NCI-H2227 (cell line): ENCODE measurements around the gene CDSN.

Experiments
- DNase-seq: peaks from one replicate; lab custom pipeline; 2025; ENCODE audit not compliant: unreplicated experiment; lab: John Stamatoyannopoulos, UW

Gene CDSN

DNA sequence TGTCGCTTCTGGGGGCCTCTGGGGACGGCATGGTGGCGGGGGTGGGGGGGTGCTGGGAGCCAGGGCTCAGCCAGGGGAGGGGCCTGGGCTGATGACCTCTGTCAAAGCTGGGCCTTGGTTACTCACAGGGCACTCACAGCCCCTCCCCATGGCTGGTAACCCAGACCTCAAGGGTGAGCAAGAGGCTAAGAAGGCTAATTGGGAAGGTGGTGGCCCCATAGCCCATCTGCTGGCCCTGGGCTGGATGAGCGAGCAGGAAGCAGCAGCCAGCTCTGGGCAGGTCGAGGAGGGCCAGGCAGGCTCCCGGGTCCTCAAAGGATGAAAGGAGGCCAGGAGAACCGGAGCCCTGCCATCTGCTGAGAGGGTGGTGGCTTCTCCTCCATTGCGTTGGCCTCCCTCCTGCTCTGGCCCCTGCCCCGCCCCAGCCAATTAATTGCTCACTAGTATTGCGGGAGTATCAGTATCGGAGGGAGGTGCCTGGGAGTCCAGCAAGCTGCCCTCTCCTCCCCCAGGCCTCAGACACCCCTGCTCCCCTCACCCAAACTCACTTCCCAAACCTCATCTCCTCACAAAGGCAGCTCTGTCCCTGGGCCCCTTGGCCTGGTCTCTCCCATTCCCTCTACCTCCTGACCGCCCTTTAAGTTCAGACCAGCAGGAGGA is 1.0 kb upstream of the CDSN start:
- DNase-seq = no peak

DNA sequence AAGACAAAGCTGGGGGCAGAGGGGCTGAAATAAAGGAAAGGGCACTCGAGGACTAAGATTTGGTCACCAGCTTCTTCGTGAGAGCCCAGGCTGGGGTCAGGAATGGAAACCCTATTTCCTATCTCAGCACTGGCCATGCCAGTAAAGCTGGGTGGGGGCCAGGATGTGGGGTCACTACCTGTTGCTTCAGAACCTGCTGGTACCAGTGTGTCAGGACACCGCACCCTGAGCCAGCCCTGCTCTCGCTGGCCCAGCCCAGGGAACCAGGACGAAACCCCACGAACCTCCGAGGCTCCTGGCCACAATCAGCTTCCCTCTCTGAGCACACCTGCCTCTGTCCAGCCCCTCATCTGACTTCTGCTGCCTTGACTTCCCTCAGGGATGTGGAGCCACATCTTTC is 2.1 kb downstream of the CDSN start:
- no peak for DNase-seq

GRCh38 chr6:31116661-31117385 is 3.4 kb downstream of the CDSN start:
- DNase-seq = no peak

DNA sequence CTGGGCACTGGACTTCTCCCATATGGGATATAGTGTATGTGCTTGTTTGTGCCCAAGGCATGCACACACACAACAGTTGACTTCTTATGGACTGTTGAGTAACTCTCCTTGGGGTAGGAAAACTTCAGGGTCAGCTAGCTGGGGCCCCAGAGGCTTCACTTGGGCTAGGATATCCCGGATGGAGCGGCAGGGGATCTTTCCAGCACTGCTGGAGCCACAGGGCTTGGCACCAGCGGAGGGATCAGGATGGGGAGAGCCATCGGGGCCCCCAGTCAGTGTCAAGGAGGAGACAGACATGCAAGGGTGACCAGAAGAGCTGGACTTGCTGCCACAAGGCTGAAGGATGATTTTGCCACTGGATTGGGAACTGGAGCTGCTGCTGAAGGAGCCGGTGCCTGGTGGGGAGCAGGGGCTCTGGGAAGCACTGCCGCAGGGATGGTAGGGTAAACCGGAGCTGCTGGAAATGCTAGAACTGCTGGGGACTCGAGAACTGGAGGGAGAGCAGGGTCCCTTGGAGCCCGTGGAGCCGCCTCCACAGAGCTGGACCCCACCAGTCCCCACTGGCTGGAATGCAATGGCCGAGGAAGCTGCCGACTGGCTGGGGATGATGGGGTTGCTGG is 4.2 kb downstream of the CDSN start:
- no peak for DNase-seq

- no peak for DNase-seq
These were observed 5.0 kb downstream of the CDSN start for GRCh38 chr6:31114970-31115849.

GRCh38 chr6:31114541-31114878 is 5.7 kb downstream of the CDSN start, which contains the start of gene PSORS1C1:
TSS of gene PSORS1C1 (plus strand) at chr6:31114800. CDS start at chr6:31129633, 14,833 bp downstream.
- DNase-seq = no peak

GRCh38 chr6:31113861-31114540 is 6.2 kb downstream of the CDSN start:
- DNase-seq = no peak

DNA sequence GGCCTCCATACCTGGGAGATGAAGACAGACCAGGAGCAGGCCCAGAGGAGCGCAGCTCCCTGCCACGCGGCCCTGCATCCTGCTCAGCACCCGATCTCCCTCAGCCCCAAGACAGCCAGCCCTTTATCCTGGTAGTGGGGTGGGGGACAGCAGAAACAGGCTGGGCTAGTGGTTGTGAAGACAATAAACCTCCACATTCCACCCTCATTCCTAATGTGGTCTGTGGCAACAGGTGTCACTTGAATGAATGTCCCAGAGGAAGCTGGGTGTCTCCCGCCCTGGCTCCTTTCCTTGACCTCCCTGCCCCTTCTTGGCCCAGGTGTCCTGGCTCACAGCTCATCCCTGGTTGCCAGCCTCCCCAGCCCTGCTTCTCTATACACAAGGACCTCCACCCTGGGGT is 7.8 kb downstream of the CDSN start, which contains the start of gene C6orf15:
Gene C6orf15, minus strand, starts transcription at position 98 of the 400 bp plus-strand sequence. Its CDS starts 20 bp downstream, at position 78.
- no peak for DNase-seq

GRCh38 chr6:31111712-31112111 is 8.5 kb downstream of the CDSN start:
- DNase-seq = no peak

GRCh38 chr6:31110825-31111582 is 9.2 kb downstream of the CDSN start:
- no peak for DNase-seq

DNA sequence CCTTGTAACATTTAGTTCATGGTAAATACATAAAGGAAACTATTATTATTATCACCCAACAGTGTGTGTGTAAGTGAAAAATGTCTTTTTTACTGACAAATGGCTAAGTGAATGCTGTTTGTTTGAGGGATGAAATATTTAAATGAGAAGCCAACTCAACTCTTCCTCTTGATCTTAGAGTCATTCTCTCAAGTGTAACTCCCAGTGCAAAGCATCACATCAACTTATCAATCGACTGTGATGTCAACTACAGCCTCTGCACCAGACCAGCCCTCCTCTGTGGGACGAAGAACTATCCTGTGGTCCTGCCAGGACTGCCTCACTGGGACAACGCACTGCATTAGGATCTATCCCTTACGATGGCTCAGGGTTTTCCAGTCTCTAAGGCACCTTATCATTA is 13.2 kb downstream of the CDSN start:
- DNase-seq = no peak

- no peak for DNase-seq
These were observed 17.1 kb downstream of the CDSN start for GRCh38 chr6:31103136-31103535.

DNA sequence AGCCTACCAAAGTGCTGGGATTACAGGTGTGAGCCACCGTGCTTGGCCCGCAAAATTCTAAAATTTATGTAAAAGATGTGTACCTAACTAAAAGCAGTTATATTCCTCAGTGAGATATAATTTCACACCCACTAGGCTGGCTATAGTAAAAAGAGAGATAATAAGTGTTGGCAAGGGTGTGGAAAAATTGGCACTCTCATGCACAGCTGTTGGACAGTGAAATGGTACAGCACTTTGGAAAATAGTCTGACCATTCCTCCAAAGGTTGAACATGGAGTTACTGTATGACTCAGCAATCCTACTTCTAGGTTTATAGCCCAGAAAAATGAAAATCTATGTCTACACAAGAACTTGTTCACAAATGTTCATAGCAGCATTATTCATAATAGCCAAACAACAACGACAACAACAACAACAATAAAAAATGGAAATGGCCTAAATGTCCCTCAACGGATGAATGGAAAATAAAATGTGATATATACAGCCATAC is 21.8 kb downstream of the CDSN start:
- no peak for DNase-seq

DNA sequence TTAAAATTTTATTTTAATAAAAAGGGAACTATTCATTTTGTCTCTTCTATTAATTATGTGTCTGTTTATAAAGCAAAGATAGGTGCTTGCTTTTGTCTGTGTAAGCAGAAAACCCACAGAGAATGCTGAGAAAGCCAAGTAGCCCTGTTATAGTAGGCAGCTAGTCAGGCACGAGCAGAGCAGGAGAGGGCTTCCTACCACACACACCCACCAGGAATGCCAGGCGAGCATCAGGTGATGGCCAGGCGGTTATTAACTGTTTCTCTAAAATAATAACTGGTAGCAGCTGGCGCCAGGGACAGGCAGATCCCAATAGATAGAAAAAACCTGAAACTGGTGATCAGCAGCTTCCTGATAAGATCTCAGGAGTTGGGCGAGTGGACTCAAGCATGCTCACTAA is 23.6 kb downstream of the CDSN start:
- DNase-seq = peak; percentile 68

- DNase-seq = no peak
These were observed 24.0 kb downstream of the CDSN start for GRCh38 chr6:31096215-31096614.

- DNase-seq = no peak
These were observed 25.8 kb downstream of the CDSN start for GRCh38 chr6:31094389-31094881.

- DNase-seq = no peak
These were observed 27.3 kb downstream of the CDSN start for GRCh38 chr6:31092769-31093505.

DNA sequence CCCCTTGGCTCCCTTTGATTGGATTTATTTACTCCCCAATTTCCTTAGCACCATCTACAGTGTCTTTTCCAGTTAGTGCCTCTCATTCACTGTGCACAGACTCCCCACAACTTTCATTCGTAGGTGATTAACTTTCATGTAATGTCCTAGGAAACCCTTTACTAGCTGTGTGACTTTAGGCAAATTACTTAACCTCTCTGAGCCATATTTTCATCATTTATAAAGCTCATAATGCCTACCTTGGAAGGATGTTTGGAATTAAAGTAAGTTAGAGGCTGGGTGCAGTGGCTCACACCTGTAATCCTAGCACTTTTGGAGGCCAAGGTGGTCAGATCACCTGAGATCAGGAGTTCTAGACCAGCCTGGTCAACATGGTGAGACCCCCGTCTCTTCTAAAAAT is 28.0 kb downstream of the CDSN start:
- no peak for DNase-seq

DNA sequence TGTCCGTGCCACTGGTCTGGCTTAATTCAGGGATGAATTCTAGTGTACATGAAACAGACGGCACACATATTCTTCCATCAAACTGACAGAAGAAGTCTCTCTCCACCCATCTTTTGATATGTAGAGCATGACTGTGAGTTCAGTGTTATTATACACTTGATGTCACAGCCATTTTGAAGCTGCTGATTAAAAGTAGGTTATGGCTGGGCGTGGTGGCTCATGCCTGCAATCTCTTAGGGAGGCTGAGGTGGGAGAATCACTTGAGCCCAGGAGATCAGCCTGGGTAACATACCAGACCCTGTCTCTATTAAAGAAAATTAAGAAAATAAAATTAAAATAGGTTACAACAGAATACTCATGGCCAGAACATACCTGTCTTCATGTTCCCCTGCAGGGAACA is 28.6 kb downstream of the CDSN start:
- DNase-seq = peak; percentile 15
